ENCODE data around the gene LIN9.

DNA sequence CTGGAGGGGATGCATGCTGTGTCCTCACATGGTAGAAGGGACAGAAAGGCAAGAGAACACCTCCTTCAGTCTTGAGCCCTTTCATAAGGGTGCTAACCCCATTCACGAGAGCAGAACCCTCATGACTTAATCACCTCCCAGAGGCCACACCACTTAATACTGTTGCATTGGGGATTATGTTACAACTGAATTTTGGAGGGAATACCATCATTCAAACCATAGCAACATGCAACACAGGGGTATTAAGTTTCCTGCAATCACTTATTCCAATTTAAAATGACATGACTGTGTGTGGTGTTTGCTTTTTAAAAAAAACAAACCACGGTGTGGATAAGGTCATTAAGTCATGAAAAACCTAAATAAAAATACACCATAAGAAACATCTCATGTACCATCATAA, 3.1 kb upstream of the LIN9 start:
- no peak for TF ChIP-seq POLR2A (IDR thresholded peaks at IDR 0.05)
- TF ChIP-seq, protein P1, sequence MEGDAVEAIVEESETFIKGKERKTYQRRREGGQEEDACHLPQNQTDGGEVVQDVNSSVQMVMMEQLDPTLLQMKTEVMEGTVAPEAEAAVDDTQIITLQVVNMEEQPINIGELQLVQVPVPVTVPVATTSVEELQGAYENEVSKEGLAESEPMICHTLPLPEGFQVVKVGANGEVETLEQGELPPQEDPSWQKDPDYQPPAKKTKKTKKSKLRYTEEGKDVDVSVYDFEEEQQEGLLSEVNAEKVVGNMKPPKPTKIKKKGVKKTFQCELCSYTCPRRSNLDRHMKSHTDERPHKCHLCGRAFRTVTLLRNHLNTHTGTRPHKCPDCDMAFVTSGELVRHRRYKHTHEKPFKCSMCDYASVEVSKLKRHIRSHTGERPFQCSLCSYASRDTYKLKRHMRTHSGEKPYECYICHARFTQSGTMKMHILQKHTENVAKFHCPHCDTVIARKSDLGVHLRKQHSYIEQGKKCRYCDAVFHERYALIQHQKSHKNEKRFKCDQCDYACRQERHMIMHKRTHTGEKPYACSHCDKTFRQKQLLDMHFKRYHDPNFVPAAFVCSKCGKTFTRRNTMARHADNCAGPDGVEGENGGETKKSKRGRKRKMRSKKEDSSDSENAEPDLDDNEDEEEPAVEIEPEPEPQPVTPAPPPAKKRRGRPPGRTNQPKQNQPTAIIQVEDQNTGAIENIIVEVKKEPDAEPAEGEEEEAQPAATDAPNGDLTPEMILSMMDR (IDR thresholded peaks at IDR 0.05 in 4 of 5, conservative IDR thresholded peaks at IDR 0.05 in 1 of 5), result no peak
